NCI-H2029 (cell line): ENCODE data around the gene PTPRN2.

Experiments
- DNase-seq: peaks from one replicate; lab custom pipeline; 2025; lab: John Stamatoyannopoulos, UW

PTPRN2 gene

GRCh38 chr7:158251061-158251965 lies 336.3 kb downstream of the PTPRN2 start:
- no peak for DNase-seq

GRCh38 chr7:158249692-158250091 lies 337.9 kb downstream of the PTPRN2 start:
- DNase-seq = no peak

- DNase-seq = no peak
These were observed 338.8 kb downstream of the PTPRN2 start for GRCh38 chr7:158248816-158249215.

GRCh38 chr7:158247758-158248487 lies 339.7 kb downstream of the PTPRN2 start:
- no peak for DNase-seq

GRCh38 chr7:158246960-158247673 lies 340.5 kb downstream of the PTPRN2 start:
- DNase-seq = no peak

GRCh38 chr7:158246272-158246959 lies 341.2 kb downstream of the PTPRN2 start:
- DNase-seq = no peak

- no peak for DNase-seq
These were observed 341.9 kb downstream of the PTPRN2 start for GRCh38 chr7:158245724-158246041.

GRCh38 chr7:158244873-158245723 lies 342.5 kb downstream of the PTPRN2 start:
- DNase-seq = no peak

- no peak for DNase-seq
These were observed 343.2 kb downstream of the PTPRN2 start for GRCh38 chr7:158244430-158244829.

GRCh38 chr7:158241919-158242318 lies 345.7 kb downstream of the PTPRN2 start:
- no peak for DNase-seq

GRCh38 chr7:158240801-158241200 lies 346.8 kb downstream of the PTPRN2 start:
- no peak for DNase-seq

- DNase-seq = peak; percentile 98
These were observed 348.2 kb downstream of the PTPRN2 start for GRCh38 chr7:158239290-158239981.

- DNase-seq = no peak
These were observed 348.9 kb downstream of the PTPRN2 start for GRCh38 chr7:158238616-158239289.

- DNase-seq = no peak
These were observed 349.8 kb downstream of the PTPRN2 start for GRCh38 chr7:158237672-158238335.

GRCh38 chr7:158236400-158236799 lies 351.2 kb downstream of the PTPRN2 start:
- no peak for DNase-seq

- no peak for DNase-seq
These were observed 351.8 kb downstream of the PTPRN2 start for GRCh38 chr7:158235862-158236261.

GRCh38 chr7:158229945-158230344 lies 357.7 kb downstream of the PTPRN2 start:
- DNase-seq = no peak

- DNase-seq = no peak
These were observed 358.6 kb downstream of the PTPRN2 start for GRCh38 chr7:158228986-158229385.

- no peak for DNase-seq
These were observed 359.5 kb downstream of the PTPRN2 start for GRCh38 chr7:158228131-158228530.
